Endothelial cell (in vitro differentiated cells): Measurements from ENCODE around the gene BRI3. TPM values are rescaled to one million over a fixed set of nuclear protein-coding genes. Genes with fewer than 3 reads are reported as not detected.

ENCODE experiments used
- DNase-seq: peaks from one replicate; pipeline ENCODE4 v3.0.0; 2021; ENCODE audit warnings: low spot score
- H3K27ac Mint-ChIP-seq: one replicate; pipeline ENCODE4 v1.8.0; 2021; ENCODE audit warnings: mixed read lengths, inconsistent platforms; ENCODE audit not compliant: unreplicated experiment
- H3K27me3 Mint-ChIP-seq: one replicate; pipeline ENCODE4 v1.8.0; 2021; ENCODE audit warnings: mild to moderate bottlenecking, moderate library complexity, mixed read lengths, inconsistent platforms; ENCODE audit not compliant: unreplicated experiment
- H3K36me3 Mint-ChIP-seq: one replicate; pipeline ENCODE4 v1.8.0; 2021; ENCODE audit warnings: mild to moderate bottlenecking, low read depth, mixed read lengths, inconsistent platforms; ENCODE audit not compliant: unreplicated experiment
- H3K4me1 Mint-ChIP-seq: one replicate; pipeline ENCODE4 v1.8.0; 2021; ENCODE audit warnings: mild to moderate bottlenecking, mixed read lengths, inconsistent platforms; ENCODE audit not compliant: unreplicated experiment
- H3K4me3 Mint-ChIP-seq: one replicate; pipeline ENCODE4 v1.8.0; 2021; ENCODE audit warnings: mild to moderate bottlenecking, mixed read lengths, inconsistent platforms; ENCODE audit not compliant: unreplicated experiment
- H3K9me3 Mint-ChIP-seq: one replicate; pipeline ENCODE4 v1.8.0; 2021; ENCODE audit warnings: mixed read lengths, inconsistent platforms; ENCODE audit not compliant: unreplicated experiment
- total RNA-seq: library from RNA; stranded (reverse); fragmentation: NEBNext Ultra II Directional; extraction: Animal tissue kit (Norgen Biotek cat#: 25700); gene quantifications from one replicate; pipeline ENCODE4 v1.2.1, GENCODE V29; 2021; ENCODE audit not compliant: unreplicated experiment
- TF ChIP-seq, protein P1 (sequence below): fragments of 200-600 bp; sonication (generic); IDR thresholded peaks from one replicate; pipeline ENCODE4 v1.5.0; 2021; ENCODE audit warnings: antibody characterized with exemption; ENCODE audit not compliant: unreplicated experiment

The BRI3 gene
- total RNA-seq, 1 donor from 2014 or later, result 300 TPM

DNA sequence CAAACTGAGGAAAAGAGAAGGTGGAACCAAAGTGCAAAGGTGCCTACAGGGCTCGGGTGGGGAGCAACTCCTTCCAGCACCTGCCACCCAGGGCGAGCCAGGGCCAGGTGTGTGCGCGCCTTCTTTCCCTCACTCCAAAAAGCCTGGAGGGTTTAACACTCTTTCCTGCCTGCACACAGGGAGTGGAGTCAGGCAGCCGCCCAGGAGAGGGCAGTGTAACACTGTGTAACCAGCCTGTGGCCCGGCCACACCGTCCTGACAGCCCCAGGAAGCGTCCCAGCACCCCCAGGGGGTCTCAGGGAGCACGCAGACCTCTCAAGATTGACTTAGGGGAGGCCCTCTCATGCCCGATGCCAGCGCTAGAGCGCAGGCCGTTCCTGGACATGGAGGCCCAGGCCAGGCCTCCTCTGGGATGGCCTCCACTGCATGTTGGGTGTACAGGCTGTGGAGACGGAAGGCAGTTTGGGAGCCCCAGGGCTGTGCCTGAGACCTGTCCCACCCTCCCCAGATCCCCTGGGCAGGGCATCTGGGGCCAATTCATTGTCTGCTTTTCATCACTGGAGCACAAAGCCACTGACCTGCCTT, 13.4 kb downstream of the BRI3 start:
- H3K9me3 Mint-ChIP-seq, result no peaks in the 10 kb centered on the region
- peak; percentile 83 for DNase-seq
- no peak overlapping the region for H3K4me3 Mint-ChIP-seq
- peaks cover 15% of the 10 kb centered on the region for H3K4me1 Mint-ChIP-seq
- H3K27me3 Mint-ChIP-seq, result peaks cover 2% of the 10 kb centered on the region
- H3K36me3 Mint-ChIP-seq, result peaks cover 5% of the 10 kb centered on the region
- TF ChIP-seq, protein P1, sequence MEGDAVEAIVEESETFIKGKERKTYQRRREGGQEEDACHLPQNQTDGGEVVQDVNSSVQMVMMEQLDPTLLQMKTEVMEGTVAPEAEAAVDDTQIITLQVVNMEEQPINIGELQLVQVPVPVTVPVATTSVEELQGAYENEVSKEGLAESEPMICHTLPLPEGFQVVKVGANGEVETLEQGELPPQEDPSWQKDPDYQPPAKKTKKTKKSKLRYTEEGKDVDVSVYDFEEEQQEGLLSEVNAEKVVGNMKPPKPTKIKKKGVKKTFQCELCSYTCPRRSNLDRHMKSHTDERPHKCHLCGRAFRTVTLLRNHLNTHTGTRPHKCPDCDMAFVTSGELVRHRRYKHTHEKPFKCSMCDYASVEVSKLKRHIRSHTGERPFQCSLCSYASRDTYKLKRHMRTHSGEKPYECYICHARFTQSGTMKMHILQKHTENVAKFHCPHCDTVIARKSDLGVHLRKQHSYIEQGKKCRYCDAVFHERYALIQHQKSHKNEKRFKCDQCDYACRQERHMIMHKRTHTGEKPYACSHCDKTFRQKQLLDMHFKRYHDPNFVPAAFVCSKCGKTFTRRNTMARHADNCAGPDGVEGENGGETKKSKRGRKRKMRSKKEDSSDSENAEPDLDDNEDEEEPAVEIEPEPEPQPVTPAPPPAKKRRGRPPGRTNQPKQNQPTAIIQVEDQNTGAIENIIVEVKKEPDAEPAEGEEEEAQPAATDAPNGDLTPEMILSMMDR, result peak; percentile 58
- H3K27ac Mint-ChIP-seq, result peak overlapping the region; percentile 80

DNA sequence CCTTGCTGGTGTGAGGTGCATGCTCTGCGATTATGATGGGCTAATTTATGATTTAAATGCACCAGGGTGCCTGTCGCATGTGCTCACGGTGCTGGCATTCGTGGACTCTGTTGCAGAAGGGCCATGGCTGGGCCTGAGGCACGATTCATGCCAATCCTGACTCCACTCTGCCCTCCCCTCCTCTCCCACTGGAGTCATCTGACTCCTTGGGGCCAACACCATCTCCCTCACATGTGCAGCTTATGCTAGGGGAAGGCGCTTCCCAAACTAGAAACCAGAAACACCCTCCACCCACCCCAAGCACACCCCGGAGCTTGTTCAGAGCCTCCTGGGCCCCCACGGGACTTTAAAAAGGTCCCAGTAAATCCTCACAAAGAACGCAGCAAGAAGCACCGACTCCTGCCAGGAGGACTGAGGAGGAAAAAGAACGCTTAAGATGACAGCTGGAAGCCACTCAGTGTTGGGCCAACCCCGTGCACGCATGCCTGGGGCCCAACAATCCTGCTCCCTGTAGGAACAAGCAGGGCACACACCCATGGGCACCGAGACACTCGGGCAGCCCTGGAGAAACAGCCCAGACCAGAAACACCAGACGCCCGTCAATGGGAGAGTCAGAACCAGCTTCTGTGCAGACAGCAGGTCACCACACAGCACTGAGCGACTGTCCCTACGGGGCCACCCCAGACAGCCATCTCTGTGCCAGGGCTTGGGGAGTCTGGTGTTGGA, 14.1 kb downstream of the BRI3 start:
- Mint-ChIP-seq H3K4me3 (no peak overlapping the region), H3K4me1 (peaks cover 15% of the 10 kb centered on the region), H3K27ac (no peak overlapping the region), H3K27me3 (peaks cover 2% of the 10 kb centered on the region), H3K9me3 (no peaks in the 10 kb centered on the region), H3K36me3 (peaks cover 8% of the 10 kb centered on the region)
- no peak for DNase-seq
- TF ChIP-seq, protein P1, result no peak

DNA sequence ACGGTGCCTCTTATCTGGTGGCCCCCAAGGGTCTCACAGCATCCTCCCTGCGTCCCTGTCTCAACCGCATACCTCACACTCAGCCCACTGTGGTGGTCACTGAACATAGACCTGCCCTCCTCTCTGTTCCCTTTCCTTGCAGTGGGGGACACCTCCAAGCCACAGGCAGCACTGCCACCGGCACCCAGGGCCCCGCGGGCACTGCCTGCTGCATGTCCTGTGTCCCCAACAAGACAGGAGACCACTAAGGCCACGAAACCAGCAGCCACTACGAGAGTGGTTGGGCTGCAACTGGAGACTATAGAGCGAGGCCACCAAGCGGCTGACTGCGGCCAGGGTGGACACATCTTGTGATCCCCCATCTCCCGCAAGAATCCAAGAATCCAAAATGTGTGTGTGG, 15.3 kb downstream of the BRI3 start:
- DNase-seq, result no peak
- Mint-ChIP-seq H3K27me3 (peaks cover 3% of the 10 kb centered on the region), H3K36me3 (peaks cover 12% of the 10 kb centered on the region), H3K27ac (no peak overlapping the region), H3K4me3 (no peak overlapping the region), H3K4me1 (peaks cover 15% of the 10 kb centered on the region), H3K9me3 (no peaks in the 10 kb centered on the region)
- TF ChIP-seq, protein P1, result no peak

DNA sequence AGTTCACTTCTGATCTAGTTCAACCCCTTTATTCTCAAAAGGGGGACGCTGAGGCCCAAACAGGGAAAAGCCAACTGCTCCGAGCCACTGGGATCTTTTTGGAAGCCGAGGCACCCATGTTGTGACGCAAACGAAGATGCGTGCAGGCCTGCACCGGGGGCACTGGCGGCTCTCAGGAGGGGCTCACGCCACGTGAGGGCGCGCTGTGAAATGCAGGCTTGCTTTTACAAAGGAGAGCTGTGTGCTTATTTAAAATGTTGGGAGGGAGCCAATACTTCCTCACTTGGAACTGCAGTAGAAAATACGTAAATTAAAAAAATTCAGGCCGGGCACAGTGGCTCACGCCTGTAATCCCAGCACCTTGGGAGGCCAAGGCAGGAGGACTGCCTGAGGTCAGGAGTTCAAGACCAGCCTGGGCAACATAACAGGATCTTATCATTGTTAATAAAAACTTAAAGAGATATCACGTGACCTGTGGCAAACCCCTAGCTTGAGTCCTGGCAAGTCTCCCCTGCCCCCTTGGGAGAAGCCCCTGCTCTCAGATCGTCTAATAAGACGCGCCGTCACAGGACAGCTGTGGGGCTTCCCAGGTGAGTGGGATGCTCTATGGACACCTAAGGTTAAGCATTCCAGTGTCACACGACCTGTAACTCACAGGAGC, 16.3 kb downstream of the BRI3 start:
- peaks cover 15% of the 10 kb centered on the region for H3K4me1 Mint-ChIP-seq
- no peak overlapping the region for H3K4me3 Mint-ChIP-seq
- peaks cover 1% of the 10 kb centered on the region for H3K27me3 Mint-ChIP-seq
- H3K9me3 Mint-ChIP-seq, result no peaks in the 10 kb centered on the region
- H3K36me3 Mint-ChIP-seq, result peaks cover 16% of the 10 kb centered on the region
- no peak overlapping the region for H3K27ac Mint-ChIP-seq
- TF ChIP-seq, protein P1, result no peak
- DNase-seq, result no peak
